Measurements from ENCODE around the gene MIOS.

- TF ChIP-seq, protein P1, sequence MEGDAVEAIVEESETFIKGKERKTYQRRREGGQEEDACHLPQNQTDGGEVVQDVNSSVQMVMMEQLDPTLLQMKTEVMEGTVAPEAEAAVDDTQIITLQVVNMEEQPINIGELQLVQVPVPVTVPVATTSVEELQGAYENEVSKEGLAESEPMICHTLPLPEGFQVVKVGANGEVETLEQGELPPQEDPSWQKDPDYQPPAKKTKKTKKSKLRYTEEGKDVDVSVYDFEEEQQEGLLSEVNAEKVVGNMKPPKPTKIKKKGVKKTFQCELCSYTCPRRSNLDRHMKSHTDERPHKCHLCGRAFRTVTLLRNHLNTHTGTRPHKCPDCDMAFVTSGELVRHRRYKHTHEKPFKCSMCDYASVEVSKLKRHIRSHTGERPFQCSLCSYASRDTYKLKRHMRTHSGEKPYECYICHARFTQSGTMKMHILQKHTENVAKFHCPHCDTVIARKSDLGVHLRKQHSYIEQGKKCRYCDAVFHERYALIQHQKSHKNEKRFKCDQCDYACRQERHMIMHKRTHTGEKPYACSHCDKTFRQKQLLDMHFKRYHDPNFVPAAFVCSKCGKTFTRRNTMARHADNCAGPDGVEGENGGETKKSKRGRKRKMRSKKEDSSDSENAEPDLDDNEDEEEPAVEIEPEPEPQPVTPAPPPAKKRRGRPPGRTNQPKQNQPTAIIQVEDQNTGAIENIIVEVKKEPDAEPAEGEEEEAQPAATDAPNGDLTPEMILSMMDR (IDR thresholded peaks at IDR 0.05; ENCODE audit: low read depth, low read length, missing input control) = no peak
- TF ChIP-seq EGR1 (IDR thresholded peaks at IDR 0.05; ENCODE audit: low read depth in 2 of 2) (no peak), JUND (IDR thresholded peaks at IDR 0.05) (no peak), ZBTB33 (IDR thresholded peaks at IDR 0.05) (no peak), YY1 (IDR thresholded peaks at IDR 0.05) (no peak), TAF1 (conservative IDR thresholded peaks at IDR 0.05) (no peak)
- TF ChIP-seq, protein P2, sequence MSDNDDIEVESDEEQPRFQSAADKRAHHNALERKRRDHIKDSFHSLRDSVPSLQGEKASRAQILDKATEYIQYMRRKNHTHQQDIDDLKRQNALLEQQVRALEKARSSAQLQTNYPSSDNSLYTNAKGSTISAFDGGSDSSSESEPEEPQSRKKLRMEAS (IDR thresholded peaks at IDR 0.05) = no peak
Observed at GRCh38 chr7:7539711-7540110, 27.0 kb upstream of the MIOS start.
